HCT116 (cell line): ENCODE measurements around the gene STIL. TPM values are rescaled to one million over a fixed set of nuclear protein-coding genes. Genes with fewer than 3 reads are reported as not detected.
A peak's percentile ranks its signal among the peaks of the same experiment; 100 is the strongest.

ENCODE experiments used
- ATAC-seq: fragments of 200-7000 bp; cut with Tn5 transposase; 2 replicates; pipeline ENCODE4 v1.9.1; 2020; ENCODE audit warnings: mild to moderate bottlenecking, moderate library complexity
- BruUV-seq: library from RNA; stranded (reverse); fragments of 400-500 nt; replicated peaks from 2 replicates; lab custom pipeline; 2021; lab: Mats Ljungman, UMichigan
- CTCF ChIA-PET: fragments of 300-600 bp; sonication (Branson Sonifier 250); formaldehyde crosslinking; loops from one replicate; lab custom pipeline; 2021; ENCODE audit warnings: antibody characterized with exemption; lab: Charles Lee
- POLR2A ChIA-PET: fragments of 300-600, 350-600 bp; sonication (Branson Sonifier 250); formaldehyde crosslinking; loops from one replicate; lab custom pipeline; 2021; ENCODE audit warnings: antibody characterized with exemption; lab: Charles Lee
- RAD21 ChIA-PET, 2 experiments: fragments of 300-600 bp; sonication (Branson Sonifier 250); formaldehyde crosslinking; loops; one replicate each; lab custom pipeline; 2023; ENCODE audit warnings: low total read pairs in 2 of 2; ENCODE audit not compliant: uncharacterized antibody in 2 of 2, unreplicated experiment in 2 of 2, low non-redundant PET in 1 of 2; lab: Charles Lee
- DNase-seq: peaks from one replicate; pipeline ENCODE4 v3.0.0-alpha.2; 2010; ENCODE audit warnings: low read depth, low spot score
- H2AFZ ChIP-seq: fragments of 200-600 bp; shearing (Covaris generic), sonication (generic); 2 replicates; pipeline ENCODE4 v1.6.1; 2017; ENCODE audit warnings: low read depth, mixed run types, mixed read lengths, antibody characterized with exemption, low read length; ENCODE audit not compliant: poor library complexity, severe bottlenecking
- H3K27ac ChIP-seq: 2 replicates; pipeline ENCODE4 v1.5.1; 2012; ENCODE audit warnings: low read depth, low read length
- H3K27me3 ChIP-seq: fragments of 200-600 bp; sonication (generic); 2 replicates; pipeline ENCODE4 v1.6.1; 2016; ENCODE audit warnings: mixed run types, low read length, mixed read lengths; ENCODE audit not compliant: insufficient read depth
- H3K36me3 ChIP-seq, 2 experiments: fragments of 200-500 bp in 1 of 2; fragments of 200-600 bp in 1 of 2; sonication (Bioruptor generic) in 1 of 2; sonication (generic) in 1 of 2; 2 replicates each; pipeline versions ENCODE4 v1.5.1 to v1.6.1; 2014 to 2016; ENCODE audit warnings: low read length in 2 of 2, inconsistent platforms in 1 of 2, mixed read lengths in 1 of 2, mixed run types in 1 of 2; ENCODE audit not compliant: insufficient read depth in 2 of 2, control insufficient read depth in 1 of 2
- H3K4me1 ChIP-seq, 2 experiments: fragments of 200-600 bp in 1 of 2; sonication (generic) in 1 of 2; 2 replicates each; pipeline versions ENCODE4 v1.5.1 to v1.6.1; 2012 to 2017; ENCODE audit warnings: low read length in 2 of 2, inconsistent platforms in 1 of 2, mild to moderate bottlenecking in 1 of 2, mixed read lengths in 1 of 2, mixed run types in 1 of 2, moderate library complexity in 1 of 2; ENCODE audit not compliant: insufficient read depth in 2 of 2, control insufficient read depth in 1 of 2
- H3K4me2 ChIP-seq: fragments of 200-600 bp; sonication (generic); 2 replicates; pipeline ENCODE4 v1.6.1; 2017; ENCODE audit warnings: mixed run types, low read length, mixed read lengths
- H3K4me3 ChIP-seq, 2 experiments: fragments of 200-600 bp in 1 of 2; sonication (generic) in 1 of 2; replicated peaks in 1 of 2; 2 replicates each; pipeline ENCODE4 v1.5.1; 2011 to 2016; ENCODE audit warnings: low read length in 2 of 2, control low read depth in 1 of 2, low read depth in 1 of 2, mild to moderate bottlenecking in 1 of 2, mixed read lengths in 1 of 2, mixed run types in 1 of 2
- H3K79me2 ChIP-seq: fragments of 200-600 bp; sonication (generic); 2 replicates; pipeline ENCODE4 v1.6.1; 2017; ENCODE audit warnings: mild to moderate bottlenecking, mixed run types, low read length, moderate library complexity, mixed read lengths; ENCODE audit not compliant: insufficient read depth
- H3K9ac ChIP-seq: fragments of 200-600 bp; sonication (generic); 2 replicates; pipeline ENCODE4 v1.6.1; 2016; ENCODE audit warnings: low read length, mixed read lengths
- H3K9me2 ChIP-seq: fragments of 200-600 bp; sonication (generic), shearing (Covaris generic); 2 replicates; pipeline ENCODE4 v1.6.1; 2017; ENCODE audit warnings: mixed run types, mild to moderate bottlenecking, moderate library complexity; ENCODE audit not compliant: insufficient read depth
- H3K9me3 ChIP-seq, 2 experiments: fragments of 200-500 bp in 1 of 2; fragments of 200-600 bp in 1 of 2; sonication (Bioruptor generic) in 1 of 2; sonication (generic) in 1 of 2; 2 replicates each; pipeline ENCODE4 v1.6.1; 2014 to 2017; ENCODE audit warnings: low read length in 2 of 2, mixed read lengths in 2 of 2, inconsistent platforms in 1 of 2, low read depth in 1 of 2, mild to moderate bottlenecking in 1 of 2, mixed run types in 1 of 2, moderate library complexity in 1 of 2; ENCODE audit not compliant: control insufficient read depth in 1 of 2, insufficient read depth in 1 of 2
- H4K20me1 ChIP-seq: fragments of 200-600 bp; sonication (generic), shearing (Covaris generic); 2 replicates; pipeline ENCODE4 v1.6.1; 2017; ENCODE audit warnings: mixed run types, mild to moderate bottlenecking, moderate library complexity; ENCODE audit not compliant: insufficient read depth
- EZH2 ChIP-seq: fragments of 200-600 bp; sonication (generic); IDR thresholded peaks from 2 replicates; pipeline ENCODE4 v1.6.1; 2017; ENCODE audit warnings: antibody characterized with exemption, mixed run types
- POLR2A ChIP-seq: IDR thresholded peaks from 2 replicates; pipeline ENCODE4 v1.7.0; 2011; ENCODE audit warnings: borderline replicate concordance; ENCODE audit not compliant: insufficient read depth, insufficient read length; ENCODE audit errors: extremely low read depth
- POLR2AphosphoS5 ChIP-seq: IDR thresholded peaks from 2 replicates; pipeline ENCODE4 v1.6.1; 2011; ENCODE audit warnings: mild to moderate bottlenecking, low read depth, low read length, moderate library complexity
- YY1 ChIP-seq: IDR thresholded peaks from 2 replicates; pipeline ENCODE4 v1.6.1; 2011; ENCODE audit warnings: low read length, low read depth, moderate library complexity, mild to moderate bottlenecking; ENCODE audit not compliant: insufficient replicate concordance; ENCODE audit errors: extremely low read depth
- intact Hi-C: fragments of 100-400 bp; cut with micrococcal nuclease; formaldehyde crosslinking; loops from 2 replicates; pipeline ENCODE4 v1.10.0; 2022
- total RNA-seq: library from RNA; stranded (reverse); gene quantifications from one replicate; pipeline ENCODE4 v1.2.1, GENCODE V29; 2021; ENCODE audit not compliant: unreplicated experiment
- TF ChIP-seq, protein P1 (sequence below): IDR thresholded peaks from 2 replicates; pipeline ENCODE4 v1.6.1; 2012; ENCODE audit warnings: low read depth
- TF ChIP-seq, protein P2 (sequence below): IDR thresholded peaks from 2 replicates; pipeline ENCODE4 v1.6.1; 2011; ENCODE audit warnings: mild to moderate bottlenecking, low read length, moderate library complexity; ENCODE audit not compliant: insufficient replicate concordance; ENCODE audit errors: extremely low read depth

STIL gene
- total RNA-seq, 1 experiment from 2014 or later: 34.4 TPM

DNA sequence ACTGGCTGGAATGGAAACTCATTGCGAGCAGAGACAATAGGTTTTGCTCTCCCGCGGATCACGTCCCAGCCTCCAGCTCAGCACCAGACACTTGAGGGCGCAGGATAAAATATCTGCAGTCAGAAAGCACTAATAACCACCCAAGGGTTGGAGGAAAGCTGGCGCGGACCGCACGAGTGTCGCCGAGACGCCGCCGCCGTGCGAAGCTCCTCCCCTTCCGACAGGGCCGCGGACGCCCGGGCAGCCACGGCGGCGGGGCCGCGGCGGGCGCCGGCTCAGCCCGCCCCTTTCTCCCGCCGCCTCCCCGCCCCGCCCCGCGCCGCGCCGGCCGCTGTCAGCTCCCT, 19.6 kb upstream of the STIL start, which contains the start of gene CMPK1:
TSS of gene CMPK1 (plus strand) at position 213 of the 344 bp plus-strand sequence. CDS start 156 bp downstream, outside the sequence.
- ATAC-seq: peak; percentile 81
- ChIA-PET RAD21 (no interaction called here), CTCF (interaction anchor here (0.6 to 2.0 kb wide), 6 partner anchors 10 to 141 kb away, joined by 3 to 15 read pairs (median 3); partner anchors contain the start of gene FOXD2)
- H3K27me3 ChIP-seq: no peaks in the 10 kb centered on the region
- H3K4me3 ChIP-seq: peak within 1 kb of the TSS; percentile 85 to 87
- peaks cover 40% of the 10 kb centered on the region for H3K79me2 ChIP-seq
- intact Hi-C loops: no loop called here
- no peaks in the 10 kb centered on the region for H3K36me3 ChIP-seq
- H4K20me1 ChIP-seq: no peaks in the 10 kb centered on the region
- H3K9ac ChIP-seq: peak within 1 kb of the TSS; percentile 80
- BruUV-seq: no TSS peak
- no peaks in the 10 kb centered on the region for H3K9me3 ChIP-seq
- TF ChIP-seq YY1 (peak; percentile 37), EZH2 (no peak), POLR2AphosphoS5 (peak; percentile 89), POLR2A (peak; percentile 87)
- TF ChIP-seq, protein P1, sequence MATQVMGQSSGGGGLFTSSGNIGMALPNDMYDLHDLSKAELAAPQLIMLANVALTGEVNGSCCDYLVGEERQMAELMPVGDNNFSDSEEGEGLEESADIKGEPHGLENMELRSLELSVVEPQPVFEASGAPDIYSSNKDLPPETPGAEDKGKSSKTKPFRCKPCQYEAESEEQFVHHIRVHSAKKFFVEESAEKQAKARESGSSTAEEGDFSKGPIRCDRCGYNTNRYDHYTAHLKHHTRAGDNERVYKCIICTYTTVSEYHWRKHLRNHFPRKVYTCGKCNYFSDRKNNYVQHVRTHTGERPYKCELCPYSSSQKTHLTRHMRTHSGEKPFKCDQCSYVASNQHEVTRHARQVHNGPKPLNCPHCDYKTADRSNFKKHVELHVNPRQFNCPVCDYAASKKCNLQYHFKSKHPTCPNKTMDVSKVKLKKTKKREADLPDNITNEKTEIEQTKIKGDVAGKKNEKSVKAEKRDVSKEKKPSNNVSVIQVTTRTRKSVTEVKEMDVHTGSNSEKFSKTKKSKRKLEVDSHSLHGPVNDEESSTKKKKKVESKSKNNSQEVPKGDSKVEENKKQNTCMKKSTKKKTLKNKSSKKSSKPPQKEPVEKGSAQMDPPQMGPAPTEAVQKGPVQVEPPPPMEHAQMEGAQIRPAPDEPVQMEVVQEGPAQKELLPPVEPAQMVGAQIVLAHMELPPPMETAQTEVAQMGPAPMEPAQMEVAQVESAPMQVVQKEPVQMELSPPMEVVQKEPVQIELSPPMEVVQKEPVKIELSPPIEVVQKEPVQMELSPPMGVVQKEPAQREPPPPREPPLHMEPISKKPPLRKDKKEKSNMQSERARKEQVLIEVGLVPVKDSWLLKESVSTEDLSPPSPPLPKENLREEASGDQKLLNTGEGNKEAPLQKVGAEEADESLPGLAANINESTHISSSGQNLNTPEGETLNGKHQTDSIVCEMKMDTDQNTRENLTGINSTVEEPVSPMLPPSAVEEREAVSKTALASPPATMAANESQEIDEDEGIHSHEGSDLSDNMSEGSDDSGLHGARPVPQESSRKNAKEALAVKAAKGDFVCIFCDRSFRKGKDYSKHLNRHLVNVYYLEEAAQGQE: no peak
- TF ChIP-seq, protein P2, sequence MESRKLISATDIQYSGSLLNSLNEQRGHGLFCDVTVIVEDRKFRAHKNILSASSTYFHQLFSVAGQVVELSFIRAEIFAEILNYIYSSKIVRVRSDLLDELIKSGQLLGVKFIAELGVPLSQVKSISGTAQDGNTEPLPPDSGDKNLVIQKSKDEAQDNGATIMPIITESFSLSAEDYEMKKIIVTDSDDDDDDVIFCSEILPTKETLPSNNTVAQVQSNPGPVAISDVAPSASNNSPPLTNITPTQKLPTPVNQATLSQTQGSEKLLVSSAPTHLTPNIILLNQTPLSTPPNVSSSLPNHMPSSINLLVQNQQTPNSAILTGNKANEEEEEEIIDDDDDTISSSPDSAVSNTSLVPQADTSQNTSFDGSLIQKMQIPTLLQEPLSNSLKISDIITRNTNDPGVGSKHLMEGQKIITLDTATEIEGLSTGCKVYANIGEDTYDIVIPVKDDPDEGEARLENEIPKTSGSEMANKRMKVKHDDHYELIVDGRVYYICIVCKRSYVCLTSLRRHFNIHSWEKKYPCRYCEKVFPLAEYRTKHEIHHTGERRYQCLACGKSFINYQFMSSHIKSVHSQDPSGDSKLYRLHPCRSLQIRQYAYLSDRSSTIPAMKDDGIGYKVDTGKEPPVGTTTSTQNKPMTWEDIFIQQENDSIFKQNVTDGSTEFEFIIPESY: peak; percentile 54
- TF ChIP-seq, all 23 proteins: peak for 4
- Histone ChIP-seq H3K9me2 (0 out of 2 replicates have a peak, but pooled peaks cover 2% of the 10 kb centered on the region), H2AFZ (peak within 1 kb of the TSS; percentile 75), H3K27ac (peak within 1 kb of the TSS; percentile 97), H3K4me1 (peaks cover 8 to 17% of the 10 kb centered on the region in 2 experiments; a peak in 2 of 4 replicates), H3K4me2 (peak within 1 kb of the TSS; percentile 84)
- DNase-seq: peak; percentile 37
- POLR2A ChIA-PET: interaction anchor here (1.1 to 2.6 kb wide), 2 partner anchors 10 to 19 kb away, joined by 5 to 19 read pairs; partner anchors contain the start of gene STIL
